GM20431 (cell line): ENCODE data around the gene ARMH4.

Source experiments
- in situ Hi-C: fragments of 300-500 bp; cut with MseI, MboI; formaldehyde crosslinking; loops from one replicate; pipeline ENCODE4 v1.15.0; 2020; ENCODE audit warnings: low sequenced_read_pairs; ENCODE audit not compliant: unreplicated experiment

ARMH4 gene

DNA sequence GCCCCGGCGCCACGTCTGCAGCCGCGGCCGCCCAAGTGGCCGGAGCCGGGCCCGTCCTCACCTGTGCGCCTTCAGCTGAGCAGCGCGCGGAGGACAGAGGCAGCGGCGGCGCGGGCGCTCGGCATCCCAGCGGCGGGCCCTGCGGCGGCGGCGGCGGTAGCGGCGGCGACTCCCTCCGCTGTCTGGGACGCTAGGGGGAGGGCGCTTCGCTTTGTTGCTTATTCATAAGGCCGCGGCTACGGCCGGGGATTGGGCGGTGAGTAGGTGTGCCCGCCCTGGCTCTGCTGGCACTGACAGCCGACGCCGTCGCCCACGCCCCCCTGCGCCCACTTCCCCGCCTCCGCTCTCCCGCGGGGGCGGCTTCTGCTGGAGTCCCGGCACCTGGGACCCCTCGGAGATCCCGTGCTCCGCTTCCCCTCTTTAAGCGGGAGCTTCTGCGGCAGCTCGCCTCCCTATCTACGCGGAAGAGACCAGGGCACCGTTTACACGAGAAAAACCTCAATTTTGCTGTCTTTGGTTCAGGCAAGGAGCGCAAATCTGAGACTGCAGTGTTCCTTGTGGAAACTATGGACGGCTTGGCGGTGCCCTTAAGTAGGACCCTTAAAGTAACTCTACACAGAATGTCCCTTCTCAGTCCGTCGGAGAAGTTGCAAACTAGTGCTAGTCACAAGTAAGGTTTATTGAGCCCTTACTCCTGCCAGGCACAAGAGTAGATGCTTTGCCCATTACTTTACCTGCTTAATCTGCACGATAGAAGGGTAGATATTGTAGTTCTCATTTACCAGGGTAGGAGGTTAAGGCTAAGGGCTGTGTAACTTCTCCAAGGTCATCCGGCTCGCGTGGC lies at the start of gene ARMH4:
Gene ARMH4 (minus strand): TSS at position 200 of the 844 bp plus-strand sequence. CDS start 12,855 bp downstream, outside the sequence.
- in situ Hi-C loops, result no loop called here

DNA sequence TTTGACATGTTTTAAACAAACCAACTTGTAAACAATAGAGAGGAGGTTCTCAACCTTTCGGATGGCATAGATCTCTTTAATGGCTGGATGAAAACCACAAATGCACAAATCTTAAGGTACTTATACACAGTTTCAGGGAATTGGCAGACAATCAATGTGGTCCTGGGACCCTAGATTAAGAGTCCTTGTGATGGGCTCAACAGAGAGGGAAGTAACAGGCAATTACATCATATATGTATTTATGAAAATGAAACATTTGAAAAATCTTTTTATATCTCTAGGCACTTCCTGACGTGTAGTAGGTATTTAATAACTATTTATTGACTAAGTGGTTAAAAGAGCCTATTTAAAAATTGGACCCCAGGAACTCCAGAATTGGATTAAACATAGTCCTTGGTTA lies 48.8 kb upstream of the ARMH4 start:
- in situ Hi-C loops, result no loop called here

DNA sequence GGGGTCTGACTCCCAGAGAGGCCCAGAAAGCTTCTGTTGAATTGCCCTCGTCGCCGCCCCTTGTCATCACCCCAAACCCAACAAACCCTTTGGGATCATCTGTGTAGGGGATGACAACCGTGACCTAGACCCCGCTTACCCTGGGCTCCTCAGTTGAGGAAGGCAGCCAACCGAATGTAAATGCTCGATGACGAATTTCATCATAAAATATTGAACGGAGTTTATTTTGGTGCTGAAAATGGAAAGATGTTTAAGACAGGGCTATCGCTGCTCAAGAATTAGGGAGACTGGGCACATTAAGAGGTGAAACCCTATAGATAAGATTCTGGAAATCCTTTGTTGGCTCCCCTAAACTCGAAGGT lies 48.4 kb upstream of the ARMH4 start:
- in situ Hi-C loops, result no loop called here

- in situ Hi-C loops, result no loop called here
These were observed 47.9 kb upstream of the ARMH4 start, which contains the start of gene ACTR10 for GRCh38 chr14:58199726-58200479. Gene ACTR10 (plus strand): TSS chr14:58200149. CDS start chr14:58200218, 69 bp downstream.

DNA sequence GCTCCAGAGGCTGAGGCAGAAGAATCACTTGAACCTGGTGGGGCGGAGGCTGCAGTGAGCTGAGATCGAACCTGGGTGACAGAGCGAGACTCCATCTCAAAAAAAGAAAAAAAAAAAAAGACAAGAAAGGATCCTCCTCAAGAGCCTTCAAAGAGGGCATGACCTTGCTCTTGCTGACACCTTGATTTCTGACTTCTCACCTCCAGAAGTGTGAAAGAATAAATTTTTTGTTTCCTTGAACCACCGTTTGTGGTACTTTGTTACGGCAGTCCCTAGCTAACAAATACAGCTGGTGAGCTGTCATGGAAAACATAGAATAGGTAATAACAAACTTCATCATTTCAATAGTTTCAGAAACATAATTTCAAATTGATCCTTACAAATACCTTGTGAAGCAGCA lies 46.1 kb upstream of the ARMH4 start:
- in situ Hi-C loops, result no loop called here

DNA sequence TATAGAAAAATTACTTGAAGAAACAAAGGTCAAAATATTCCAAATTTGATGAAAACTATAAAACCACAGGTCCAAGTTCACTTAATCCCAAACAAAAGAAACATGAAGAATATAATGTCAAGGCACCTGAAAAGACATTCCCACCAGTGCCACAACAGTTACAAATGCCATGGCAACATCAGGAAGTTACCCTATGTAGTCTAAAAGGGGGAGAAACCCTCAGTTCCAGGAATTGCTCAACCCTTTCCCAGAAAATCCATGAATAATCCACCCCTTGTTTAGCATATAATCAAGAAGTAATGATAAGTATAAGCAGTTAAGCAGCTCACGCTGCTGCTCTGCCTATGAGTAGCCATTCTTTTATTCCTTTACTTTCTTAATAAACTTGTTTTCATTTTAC lies 44.2 kb upstream of the ARMH4 start:
- in situ Hi-C loops, result no loop called here

DNA sequence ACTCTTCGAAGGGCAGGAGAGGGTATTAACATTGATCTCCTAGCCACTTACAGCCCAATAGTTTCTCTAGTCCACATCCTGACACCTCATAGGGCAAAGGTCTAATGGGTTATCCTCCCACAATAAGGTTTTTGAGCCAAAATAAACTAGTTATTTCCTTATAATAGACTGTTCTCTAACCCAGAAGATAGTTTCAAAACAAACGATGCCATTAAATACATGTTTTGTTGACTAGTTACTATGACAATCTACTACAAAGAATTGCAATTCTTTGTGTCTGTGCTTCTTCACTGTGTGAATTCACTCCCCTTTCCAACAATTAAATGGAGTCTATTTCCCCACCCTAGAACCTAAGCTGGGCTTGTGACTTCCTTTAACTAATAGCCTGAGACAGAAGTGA lies 41.5 kb upstream of the ARMH4 start:
- in situ Hi-C loops, result no loop called here

DNA sequence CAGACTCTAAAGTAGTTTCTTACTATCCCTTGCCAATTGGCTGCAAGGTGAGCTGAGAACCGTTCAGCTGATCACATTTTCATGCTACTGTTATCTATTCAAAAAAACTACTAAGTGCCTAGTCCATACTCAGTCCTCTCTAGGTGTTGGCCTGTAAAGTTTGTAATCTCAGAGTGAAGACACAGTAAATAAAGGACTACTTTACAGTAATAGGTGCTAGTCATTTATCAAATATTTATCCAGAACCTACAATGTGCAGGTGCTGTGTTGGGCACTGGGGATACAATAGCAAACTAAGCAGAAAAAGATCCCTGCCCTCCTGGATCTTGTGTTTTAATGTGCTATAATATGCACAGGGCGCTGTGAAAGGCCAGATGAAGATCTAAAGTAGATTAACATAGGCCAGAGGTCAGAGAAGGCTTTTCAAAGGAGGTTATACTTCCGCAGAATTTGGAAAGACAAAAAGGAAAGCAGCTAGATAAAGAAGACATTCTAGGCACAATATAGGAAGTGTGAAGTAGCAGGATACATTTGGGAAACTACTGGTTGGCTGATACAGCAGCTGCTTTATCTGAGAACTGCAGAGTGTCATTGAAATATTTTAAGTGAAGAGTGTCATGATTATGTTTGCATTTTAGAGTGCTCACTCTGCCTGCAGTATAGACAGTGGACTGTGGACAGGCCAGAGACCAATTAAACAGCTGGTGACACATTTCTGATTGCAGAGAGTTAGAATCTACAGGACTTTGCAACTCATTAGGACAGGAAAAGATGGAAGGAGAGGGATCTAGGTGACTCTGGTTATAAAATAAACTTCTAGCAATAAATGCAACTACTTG lies 40.0 kb upstream of the ARMH4 start:
- in situ Hi-C loops, result no loop called here

DNA sequence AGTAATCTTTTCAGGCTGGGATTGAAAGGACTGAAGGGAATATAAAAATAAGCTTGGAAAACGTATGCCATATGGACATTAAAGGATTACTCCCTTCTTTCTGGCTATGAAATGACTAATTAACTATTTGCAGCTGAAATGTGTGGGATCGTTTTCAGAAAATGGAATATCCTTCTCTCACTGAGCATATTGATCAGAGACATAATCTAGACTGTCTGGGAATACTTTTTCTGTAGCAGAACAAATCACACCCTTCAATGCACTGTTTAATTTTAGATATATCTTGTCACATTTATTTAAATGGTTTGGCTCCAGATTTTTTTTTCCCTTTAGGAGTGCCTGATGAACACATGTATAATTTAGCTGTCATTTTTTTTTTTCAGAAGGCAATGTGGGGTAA lies 37.2 kb upstream of the ARMH4 start:
- in situ Hi-C loops, result no loop called here

DNA sequence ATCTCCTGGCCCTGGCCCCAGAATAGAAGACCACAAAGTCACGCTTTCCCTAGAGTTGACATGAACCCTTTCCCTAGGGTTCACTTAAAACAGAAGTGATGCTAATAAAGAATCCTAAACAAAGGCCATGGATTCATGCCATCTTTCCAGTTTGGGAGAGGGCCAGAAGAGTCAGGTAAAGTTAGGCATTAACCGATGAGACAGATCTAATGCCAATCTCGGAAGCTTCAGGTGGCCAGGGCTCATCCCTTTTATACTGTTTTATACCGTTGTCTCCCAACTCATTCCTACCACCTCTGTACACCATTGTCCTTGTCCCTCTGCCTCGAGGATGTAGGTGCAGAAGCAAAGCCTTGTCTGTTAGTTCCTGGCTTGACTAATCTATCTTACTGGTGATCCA lies 25.1 kb upstream of the ARMH4 start:
- in situ Hi-C loops, result no loop called here

GRCh38 chr14:58171090-58171489 lies 19.1 kb upstream of the ARMH4 start:
- in situ Hi-C loops, result no loop called here

DNA sequence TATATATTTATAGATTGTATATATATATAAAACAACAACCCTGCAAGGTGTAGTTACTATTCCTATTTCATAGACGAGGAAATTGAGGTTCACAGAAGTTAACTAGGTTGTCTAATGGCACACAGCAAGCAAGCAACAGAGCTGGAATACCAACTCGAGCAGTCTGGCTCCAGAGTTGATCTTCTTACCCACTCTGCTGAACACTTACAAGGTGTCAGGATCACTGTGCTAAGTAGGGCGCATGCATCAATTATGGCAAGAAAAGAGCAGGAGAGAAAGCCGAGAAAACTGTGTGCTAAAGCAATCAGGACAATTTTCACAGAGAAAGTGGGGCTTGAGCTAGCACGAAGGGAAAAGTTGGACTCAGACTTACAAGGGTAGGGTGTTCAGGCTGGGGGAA lies 15.9 kb upstream of the ARMH4 start:
- in situ Hi-C loops, result no loop called here

GRCh38 chr14:58167057-58167456 lies 15.0 kb upstream of the ARMH4 start:
- in situ Hi-C loops, result no loop called here

GRCh38 chr14:58166005-58166983 lies 14.3 kb upstream of the ARMH4 start:
- in situ Hi-C loops, result no loop called here

DNA sequence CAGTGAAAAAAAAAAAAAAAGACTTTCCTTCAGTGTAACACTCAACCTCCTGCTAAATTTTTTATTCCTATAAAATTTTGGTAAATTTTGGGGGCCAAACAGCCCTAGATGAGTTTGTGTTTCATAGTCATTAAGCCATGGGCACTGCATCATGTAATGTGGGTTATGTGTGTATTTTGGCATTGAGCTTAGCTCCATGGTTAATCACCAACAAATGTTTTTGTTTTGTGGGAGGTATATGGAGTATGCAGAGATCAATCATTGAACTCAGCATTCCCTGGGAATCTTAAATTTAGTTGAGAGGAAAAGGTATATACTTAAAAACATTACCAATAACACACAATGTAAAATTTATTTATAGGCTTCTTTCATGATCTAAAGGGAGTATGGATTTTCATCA lies 8.5 kb upstream of the ARMH4 start:
- in situ Hi-C loops, result no loop called here

- in situ Hi-C loops, result no loop called here
These were observed 640 bp downstream of the ARMH4 start for GRCh38 chr14:58151133-58152013.

GRCh38 chr14:58150243-58150805 lies 1.7 kb downstream of the ARMH4 start:
- in situ Hi-C loops, result no loop called here

GRCh38 chr14:58149196-58149595 lies 2.8 kb downstream of the ARMH4 start:
- in situ Hi-C loops, result no loop called here
